C4-2B (cell line): ENCODE results near the gene KLHL18.

ENCODE experiments used
- CTCF ChIP-seq: fragments of 450-650 bp; conservative IDR thresholded peaks from 2 replicates; pipeline ENCODE4 v1.5.1; 2017; ENCODE audit warnings: mild to moderate bottlenecking
- ZFX ChIP-seq: fragments of 450-650 bp; IDR thresholded peaks from 2 replicates; pipeline ENCODE4 v1.6.1; 2017

GRCh38 chr3:47295976-47296375 lies 13.2 kb downstream of the KLHL18 start:
- TF ChIP-seq CTCF (no peak), ZFX (no peak)
